SK-N-MC (cell line): ENCODE data around the gene ZFAND5.

ENCODE experiments used
- DNase-seq: peaks from one replicate; pipeline ENCODE4 v3.0.0-alpha.2; 2011; ENCODE audit warnings: low read depth, low spot score
- H3K27ac ChIP-seq: fragments of 200-600 bp; sonication (generic); 2 replicates; pipeline ENCODE4 v1.5.1; 2016; ENCODE audit warnings: mixed run types
- H3K36me3 ChIP-seq: fragments of 200-600 bp; sonication (generic); 2 replicates; pipeline ENCODE4 v1.6.1; 2017; ENCODE audit warnings: antibody characterized with exemption, low read length, mixed read lengths; ENCODE audit not compliant: insufficient read depth
- H3K4me3 ChIP-seq: fragments of 200-600 bp; sonication (generic); 2 replicates; pipeline ENCODE4 v1.5.1; 2016
- H3K9ac ChIP-seq: fragments of 200-600 bp; sonication (generic); 2 replicates; pipeline ENCODE4 v1.8.0; 2017; ENCODE audit warnings: mixed run types, mixed read lengths; ENCODE audit not compliant: insufficient read length
- H3K9me3 ChIP-seq: fragments of 200-600 bp; sonication (generic); 2 replicates; pipeline ENCODE4 v1.6.1; 2017; ENCODE audit warnings: low read depth, mild to moderate bottlenecking, antibody characterized with exemption, low read length, moderate library complexity, mixed read lengths
- EZH2 ChIP-seq: fragments of 200-600 bp; sonication (generic); IDR thresholded peaks from one replicate; pipeline ENCODE4 v1.6.1; 2017; ENCODE audit warnings: antibody characterized with exemption
- FOXP2 ChIP-seq: optimal IDR thresholded peaks from 2 replicates; pipeline ENCODE3; 2011; ENCODE audit warnings: mild to moderate bottlenecking, moderate library complexity; ENCODE audit not compliant: insufficient read depth; ENCODE audit errors: extremely low read length, control extremely low read depth
- POLR2AphosphoS5 ChIP-seq: IDR thresholded peaks from 2 replicates; pipeline ENCODE4 v1.6.1; 2012; ENCODE audit warnings: mild to moderate bottlenecking, low read depth, low read length, borderline replicate concordance

The ZFAND5 gene

GRCh38 chr9:72364679-72365524 lies at the start of gene ZFAND5:
TSS of gene ZFAND5 (minus strand) at chr9:72365208. CDS start at chr9:72360778, 4,430 bp downstream.
- peaks cover 38% of the 10 kb centered on the region for H3K36me3 ChIP-seq
- peak; percentile 99 for TF ChIP-seq POLR2AphosphoS5
- TF ChIP-seq FOXP2, result peak; percentile 58
- no peak for TF ChIP-seq EZH2
- no peaks in the 10 kb centered on the region for H3K9me3 ChIP-seq
- peak; percentile 26 for DNase-seq
- peak within 1 kb of the TSS; percentile 98 for H3K4me3 ChIP-seq
- H3K9ac ChIP-seq, result peak within 1 kb of the TSS; percentile 94
- peak within 1 kb of the TSS; percentile 79 for H3K27ac ChIP-seq

DNA sequence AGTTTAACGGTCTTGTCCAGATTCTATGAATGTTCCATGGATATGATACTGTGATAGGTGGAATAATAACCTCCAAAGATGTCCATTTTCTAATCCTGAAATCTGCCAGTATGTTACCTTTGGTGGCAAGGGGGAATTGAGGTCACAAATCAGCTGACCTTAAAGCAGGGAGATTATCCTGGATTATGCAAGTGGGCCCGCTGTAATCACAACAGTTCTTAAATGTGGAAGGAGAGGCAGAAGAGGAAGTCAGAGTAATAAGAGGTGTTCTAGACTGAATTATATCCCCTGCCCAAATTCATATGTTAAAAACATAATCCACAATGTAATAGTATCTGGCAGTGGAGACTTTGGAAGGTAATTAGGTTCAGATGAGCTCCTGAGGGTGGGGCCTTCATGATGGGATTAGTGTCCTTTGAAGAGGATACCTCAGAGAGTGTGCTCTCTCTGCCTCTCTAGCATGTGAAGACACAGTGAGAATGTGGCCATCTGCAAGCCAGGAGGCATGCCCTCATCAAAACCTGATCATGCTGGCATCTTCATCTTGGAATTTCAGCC lies 47.6 kb upstream of the ZFAND5 start:
- TF ChIP-seq POLR2AphosphoS5, result no peak
- Histone ChIP-seq H3K27ac (no peak overlapping the region), H3K9ac (no peak overlapping the region), H3K9me3 (no peaks in the 10 kb centered on the region), H3K4me3 (no peak overlapping the region), H3K36me3 (no peaks in the 10 kb centered on the region)
- no peak for DNase-seq

DNA sequence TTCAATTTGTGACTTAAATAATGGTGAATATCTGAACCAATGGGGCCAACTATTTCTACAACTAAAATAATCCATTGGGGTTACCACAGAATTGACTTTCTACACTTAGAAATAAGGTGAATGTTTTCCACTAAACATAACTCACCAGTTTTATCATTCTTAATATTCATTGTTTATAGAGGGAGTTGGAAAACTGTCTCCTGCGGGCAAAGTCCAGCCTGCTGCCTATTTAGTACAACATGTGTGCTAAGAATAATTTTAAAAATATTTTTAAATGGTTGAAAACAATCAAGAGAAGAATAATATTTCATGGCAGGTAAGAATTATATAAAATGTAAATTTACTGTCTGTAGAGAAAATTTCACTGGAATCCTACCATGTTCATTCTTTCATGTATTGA lies 45.2 kb upstream of the ZFAND5 start:
- no peak overlapping the region for H3K9ac ChIP-seq
- H3K9me3 ChIP-seq, result no peaks in the 10 kb centered on the region
- no peaks in the 10 kb centered on the region for H3K36me3 ChIP-seq
- no peak for DNase-seq
- H3K4me3 ChIP-seq, result no peak overlapping the region
- no peak for TF ChIP-seq POLR2AphosphoS5
- no peak for TF ChIP-seq EZH2
- TF ChIP-seq FOXP2, result no peak
- H3K27ac ChIP-seq, result no peak overlapping the region

DNA sequence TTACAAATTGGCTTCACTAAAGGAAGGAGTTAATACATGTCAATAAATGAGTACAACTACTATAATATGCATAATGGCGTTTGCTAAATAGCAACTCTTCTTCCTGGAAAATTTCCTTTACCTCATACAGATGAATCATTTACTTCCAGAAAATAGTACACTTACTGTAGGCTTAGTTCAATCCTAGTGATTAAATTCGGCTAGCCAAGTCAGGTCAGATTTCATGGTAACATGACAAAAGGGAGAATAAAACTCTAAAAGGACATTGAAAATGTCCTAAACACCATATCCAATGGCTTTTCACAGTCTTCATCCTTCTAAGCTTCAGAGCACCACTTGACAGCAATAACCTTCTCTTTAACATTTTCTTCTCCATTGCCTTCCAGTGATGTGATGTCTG lies 42.1 kb upstream of the ZFAND5 start:
- no peak for TF ChIP-seq FOXP2
- no peak for TF ChIP-seq POLR2AphosphoS5
- no peak for TF ChIP-seq EZH2
- Histone ChIP-seq H3K36me3 (no peaks in the 10 kb centered on the region), H3K9ac (no peak overlapping the region), H3K27ac (no peak overlapping the region), H3K9me3 (no peaks in the 10 kb centered on the region), H3K4me3 (no peak overlapping the region)
- no peak for DNase-seq

DNA sequence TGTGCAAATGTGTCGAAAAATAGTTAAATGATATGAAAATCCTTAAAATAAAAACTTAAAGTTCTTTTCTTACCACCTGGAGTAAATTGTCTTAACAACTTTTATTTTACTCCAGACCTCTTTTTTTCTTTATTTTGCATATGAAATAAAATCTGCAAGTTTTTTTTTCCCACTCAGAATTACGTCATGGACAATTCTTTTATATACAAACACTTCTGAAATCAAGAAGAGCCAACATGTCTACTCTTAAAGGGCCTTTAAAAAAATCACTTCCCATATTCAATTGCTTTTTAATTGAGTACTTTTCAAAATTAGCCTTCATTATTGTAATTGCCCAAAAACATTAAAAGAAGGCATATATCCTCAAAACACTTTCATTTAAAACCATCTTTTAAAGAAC lies 37.7 kb upstream of the ZFAND5 start:
- Histone ChIP-seq H3K9me3 (no peaks in the 10 kb centered on the region), H3K4me3 (no peak overlapping the region), H3K36me3 (no peaks in the 10 kb centered on the region), H3K27ac (peak overlapping the region; percentile 80), H3K9ac (no peak overlapping the region)
- DNase-seq, result no peak
- TF ChIP-seq POLR2AphosphoS5 (no peak), FOXP2 (no peak), EZH2 (no peak)

GRCh38 chr9:72401396-72401795 lies 36.4 kb upstream of the ZFAND5 start:
- Histone ChIP-seq H3K9ac (no peak overlapping the region), H3K36me3 (no peaks in the 10 kb centered on the region), H3K9me3 (no peaks in the 10 kb centered on the region), H3K4me3 (no peak overlapping the region), H3K27ac (peak overlapping the region; percentile 29)
- no peak for DNase-seq
- no peak for TF ChIP-seq FOXP2
- TF ChIP-seq EZH2, result no peak
- no peak for TF ChIP-seq POLR2AphosphoS5

GRCh38 chr9:72400866-72401265 lies 35.9 kb upstream of the ZFAND5 start:
- DNase-seq, result no peak
- no peak for TF ChIP-seq FOXP2
- TF ChIP-seq EZH2, result no peak
- TF ChIP-seq POLR2AphosphoS5, result no peak
- no peaks in the 10 kb centered on the region for H3K36me3 ChIP-seq

GRCh38 chr9:72399391-72399790 lies 34.4 kb upstream of the ZFAND5 start:
- no peak overlapping the region for H3K9ac ChIP-seq
- DNase-seq, result no peak
- TF ChIP-seq EZH2 (no peak), POLR2AphosphoS5 (no peak), FOXP2 (no peak)
- H3K36me3 ChIP-seq, result no peaks in the 10 kb centered on the region
- H3K9me3 ChIP-seq, result no peaks in the 10 kb centered on the region
- peak overlapping the region; percentile 23; the same call in 1 of the 2 replicates for H3K27ac ChIP-seq
- H3K4me3 ChIP-seq, result no peak overlapping the region

More at GRCh38 chr9:72400866-72401265, 35.9 kb upstream of the ZFAND5 start:
- Histone ChIP-seq H3K9ac (no peak overlapping the region), H3K9me3 (no peaks in the 10 kb centered on the region), H3K4me3 (no peak overlapping the region), H3K27ac (peak overlapping the region; percentile 29)
